OCI-LY7 (cell line): ENCODE data around the gene AGBL1. TPM values are rescaled to one million over a fixed set of nuclear protein-coding genes. Genes with fewer than 3 reads are reported as not detected.

Experiments used
- BruUV-seq: library from RNA; stranded (reverse); fragments of 400-500 nt; replicated peaks from 2 replicates; lab custom pipeline; 2021; lab: Mats Ljungman, UMichigan
- CTCF ChIA-PET: fragments of 300-600 bp; sonication (Branson Sonifier 250); formaldehyde crosslinking; loops from one replicate; lab custom pipeline; 2022; ENCODE audit warnings: antibody characterized with exemption; ENCODE audit not compliant: unreplicated experiment; lab: Charles Lee
- POLR2A ChIA-PET: fragments of 300-600 bp; sonication (Branson Sonifier 250); formaldehyde crosslinking; loops from one replicate; lab custom pipeline; 2022; ENCODE audit warnings: antibody characterized with exemption; lab: Charles Lee
- DNase-seq: peaks from one replicate; pipeline ENCODE4 v3.0.0-alpha.2; 2015; ENCODE audit warnings: low spot score
- H2AFZ ChIP-seq: fragments of 200-600 bp; sonication (generic), shearing (Covaris generic); 2 replicates; pipeline ENCODE4 v1.6.1; 2014; ENCODE audit warnings: mild to moderate bottlenecking, antibody characterized with exemption, low read length, moderate library complexity
- H3K27ac ChIP-seq: fragments of 200-600 bp; sonication (generic); 2 replicates; pipeline ENCODE4 v1.5.1; 2014; ENCODE audit warnings: mixed run types, low read depth, mild to moderate bottlenecking, moderate library complexity, low read length, inconsistent platforms; ENCODE audit not compliant: poor library complexity, severe bottlenecking
- H3K36me3 ChIP-seq: fragments of 200-600 bp; sonication (generic); 2 replicates; pipeline ENCODE4 v1.6.1; 2014; ENCODE audit warnings: mild to moderate bottlenecking, antibody characterized with exemption, low read length, moderate library complexity, mixed read lengths; ENCODE audit not compliant: insufficient read depth
- H3K4me1 ChIP-seq: fragments of 200-600 bp; sonication (generic); 2 replicates; pipeline ENCODE4 v1.5.1; 2014; ENCODE audit warnings: mild to moderate bottlenecking, low read length; ENCODE audit not compliant: insufficient read depth, poor library complexity, severe bottlenecking
- H3K4me2 ChIP-seq: fragments of 200-600 bp; sonication (generic); 2 replicates; pipeline ENCODE4 v1.6.1; 2014; ENCODE audit warnings: mild to moderate bottlenecking, low read length
- H3K4me3 ChIP-seq: fragments of 200-600 bp; sonication (generic); 2 replicates; pipeline ENCODE4 v1.5.1; 2014; ENCODE audit warnings: mild to moderate bottlenecking, low read depth, low read length; ENCODE audit not compliant: poor library complexity, severe bottlenecking
- H3K79me2 ChIP-seq: fragments of 200-600 bp; sonication (generic); 2 replicates; pipeline ENCODE4 v1.6.1; 2016; ENCODE audit warnings: low read depth, mild to moderate bottlenecking, low read length, moderate library complexity, mixed read lengths; ENCODE audit not compliant: insufficient read depth
- H3K9me2 ChIP-seq: fragments of 200-600 bp; sonication (generic); 2 replicates; pipeline ENCODE4 v1.6.1; 2016; ENCODE audit warnings: mild to moderate bottlenecking, low read length, mixed read lengths; ENCODE audit not compliant: insufficient read depth
- H3K9me3 ChIP-seq: fragments of 200-600 bp; sonication (generic); 2 replicates; pipeline ENCODE4 v1.6.1; 2014; ENCODE audit warnings: mild to moderate bottlenecking, mixed run types, low read length, mixed read lengths
- H4K20me1 ChIP-seq: fragments of 200-600 bp; sonication (generic); 2 replicates; pipeline ENCODE4 v1.6.1; 2014; ENCODE audit warnings: mild to moderate bottlenecking, antibody characterized with exemption, low read length, moderate library complexity, mixed read lengths; ENCODE audit not compliant: insufficient read depth
- CTCF ChIP-seq: fragments of 200-600 bp; sonication (generic); conservative IDR thresholded peaks from 2 replicates; pipeline ENCODE4 v1.5.1; 2014; ENCODE audit warnings: mild to moderate bottlenecking, antibody characterized with exemption, low read length, moderate library complexity, mixed read lengths
- EZH2phosphoT487 ChIP-seq: fragments of 200-600 bp; sonication (generic); IDR thresholded peaks from 2 replicates; pipeline ENCODE4 v1.6.1; 2018; ENCODE audit warnings: low read depth, borderline replicate concordance, mild to moderate bottlenecking, mixed run types, antibody characterized with exemption, low read length, moderate library complexity, mixed read lengths
- intact Hi-C: fragments of 100-400 bp; cut with micrococcal nuclease; formaldehyde crosslinking; loops from one replicate; pipeline ENCODE4 v1.10.0; 2022; ENCODE audit not compliant: unreplicated experiment
- total RNA-seq, 2 experiments: library from RNA; depleted of rRNA in 1 of 2; stranded (reverse); fragments of >200 nt in 1 of 2; shearing (Covaris generic) in 1 of 2; gene quantifications; 2 replicates each; pipeline ENCODE4 v1.2.3, GENCODE V29; 2014 to 2022

AGBL1 gene
- total RNA-seq, 2 experiments from 2014 or later: not detected

DNA sequence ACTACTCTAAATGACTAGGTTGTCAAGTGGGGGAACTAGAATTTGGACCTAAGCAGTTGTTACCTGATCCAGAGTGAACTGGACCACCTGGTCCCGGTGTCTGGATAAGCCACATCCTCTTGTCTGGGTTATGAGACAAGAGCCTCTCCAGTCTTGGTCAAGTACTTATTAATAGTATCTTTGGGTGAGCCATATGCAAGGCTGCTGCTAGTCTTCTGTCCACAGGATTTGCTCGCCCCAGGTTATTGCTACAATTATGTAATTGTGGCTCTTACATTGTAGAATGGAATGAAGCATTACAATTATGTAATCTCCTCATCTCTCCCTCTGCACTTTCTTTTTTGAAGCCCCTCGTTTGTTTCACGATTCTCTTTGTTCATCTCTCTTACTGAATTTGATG, 24.0 kb upstream of the AGBL1 start:
- Histone ChIP-seq H4K20me1 (no peaks in the 10 kb centered on the region), H3K4me2 (no peak overlapping the region), H3K27ac (no peak overlapping the region), H3K79me2 (no peaks in the 10 kb centered on the region), H3K9me2 (no peaks in the 10 kb centered on the region), H3K4me1 (no peaks in the 10 kb centered on the region), H3K9me3 (no peaks in the 10 kb centered on the region), H3K4me3 (no peak overlapping the region), H2AFZ (no peak overlapping the region), H3K36me3 (no peaks in the 10 kb centered on the region)
- no peak for DNase-seq
- BruUV-seq: no TSS peak
- ChIA-PET CTCF (no interaction called here), POLR2A (no interaction called here)
- intact Hi-C loops: no loop called here
- TF ChIP-seq EZH2phosphoT487 (no peak), CTCF (no peak)

DNA sequence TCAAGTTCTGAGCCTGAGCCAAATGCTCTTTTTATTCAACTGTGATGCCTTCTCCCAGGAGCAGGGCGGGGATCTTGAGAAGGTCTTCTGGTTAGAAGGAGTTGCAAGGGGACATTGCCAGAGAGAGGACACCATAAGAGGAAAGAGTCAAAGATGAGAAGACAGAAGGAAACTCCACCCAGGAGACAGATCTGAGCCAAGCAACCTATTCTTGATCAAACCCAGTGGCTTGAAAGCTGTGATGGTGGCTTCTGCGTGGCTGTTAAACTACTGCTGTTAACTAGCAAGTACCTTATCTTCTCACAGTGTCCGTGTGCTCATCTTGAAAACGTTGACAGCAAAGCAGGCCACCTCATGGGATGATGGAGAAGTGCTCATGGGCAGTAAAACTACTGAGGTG, 19.8 kb upstream of the AGBL1 start:
- Histone ChIP-seq H2AFZ (no peak overlapping the region), H3K4me2 (no peak overlapping the region), H3K4me1 (no peaks in the 10 kb centered on the region), H3K4me3 (no peak overlapping the region), H3K9me3 (no peaks in the 10 kb centered on the region), H3K27ac (no peak overlapping the region), H4K20me1 (no peaks in the 10 kb centered on the region), H3K79me2 (no peaks in the 10 kb centered on the region), H3K9me2 (no peaks in the 10 kb centered on the region), H3K36me3 (no peaks in the 10 kb centered on the region)
- POLR2A ChIA-PET: interaction anchor here (0.7 kb wide), 1 partner anchor 1068 kb away, joined by 7 read pairs; no protein-coding TSS in a partner anchor
- DNase-seq: no peak
- intact Hi-C loops: no loop called here
- CTCF ChIA-PET: no interaction called here
- no peak for TF ChIP-seq EZH2phosphoT487
- TF ChIP-seq CTCF: no peak
- no TSS peak for BruUV-seq

- no TSS peak for BruUV-seq
- no peak overlapping the region for H2AFZ ChIP-seq
- H3K36me3 ChIP-seq: no peaks in the 10 kb centered on the region
- H3K9me2 ChIP-seq: no peaks in the 10 kb centered on the region
- intact Hi-C loops: no loop called here
- no peak overlapping the region for H3K4me3 ChIP-seq
- H3K4me1 ChIP-seq: no peaks in the 10 kb centered on the region
- H3K4me2 ChIP-seq: no peak overlapping the region
- H3K79me2 ChIP-seq: no peaks in the 10 kb centered on the region
- POLR2A ChIA-PET: interaction anchor here (0.7 kb wide), 1 partner anchor 1594 kb away, joined by 6 read pairs; no protein-coding TSS in a partner anchor
- TF ChIP-seq EZH2phosphoT487 (no peak), CTCF (no peak)
- no peaks in the 10 kb centered on the region for H3K9me3 ChIP-seq
- CTCF ChIA-PET: no interaction called here
- no peak overlapping the region for H3K27ac ChIP-seq
- DNase-seq: no peak
- H4K20me1 ChIP-seq: no peaks in the 10 kb centered on the region
Observed at GRCh38 chr15:86060674-86061073, 19.0 kb upstream of the AGBL1 start.
